GM12878 (cell line): ENCODE results near the gene RP2. TPM values are rescaled to one million over a fixed set of nuclear protein-coding genes. Genes with fewer than 3 reads are reported as not detected.

Experiments used
- ATAC-seq: fragments of 200-7000 bp; cut with Tn5 transposase; 3 replicates; pipeline ENCODE4 v1.9.1; 2020; ENCODE audit warnings: mild to moderate bottlenecking, moderate library complexity
- Bru-seq: library from RNA; stranded (reverse); fragments of 400-500 nt; gene quantifications from one replicate; lab custom pipeline; 2021; lab: Mats Ljungman, UMichigan
- BruChase-seq, 2 experiments: library from RNA; stranded (reverse); fragments of 400-500 nt; gene quantifications; one replicate each; lab custom pipeline; 2021; lab: Mats Ljungman, UMichigan
- BruUV-seq: library from RNA; stranded (reverse); fragments of 400-500 nt; replicated peaks from 2 replicates; lab custom pipeline; 2021; lab: Mats Ljungman, UMichigan
- CTCF ChIA-PET: fragments of 300-600 bp; sonication (Branson Sonifier 250); formaldehyde crosslinking; extraction: SDS; loops from one replicate; lab custom pipeline; 2021; ENCODE audit warnings: inconsistent platforms; lab: Yijun Ruan, JAX
- POLR2A ChIA-PET: fragments of 350-600 bp; formaldehyde crosslinking; extraction: SDS; loops from one replicate; lab custom pipeline; 2021; ENCODE audit warnings: inconsistent platforms; lab: Charles Lee
- RAD21 ChIA-PET: fragments of 300-600 bp; sonication (Branson Sonifier 250); formaldehyde crosslinking; loops from one replicate; lab custom pipeline; 2023; ENCODE audit warnings: antibody characterized with exemption; ENCODE audit not compliant: unreplicated experiment; lab: Charles Lee
- SMC1A ChIA-PET: fragments of 300-600 bp; sonication (Branson Sonifier 250); formaldehyde crosslinking; loops from one replicate; lab custom pipeline; 2023; ENCODE audit not compliant: unreplicated experiment, uncharacterized antibody; lab: Charles Lee
- DNase-seq: peaks from one replicate; pipeline ENCODE4 v3.0.0-alpha.2; 2011; ENCODE audit warnings: low read depth, low spot score
- FAIRE-seq: peaks from 3 replicates; lab custom pipeline; 2011; peaks lifted over from hg19 to GRCh38; lab: Jason Lieb, UNC
- H2AFZ ChIP-seq: 2 replicates; pipeline ENCODE4 v1.6.0; 2011; ENCODE audit warnings: low read depth, low read length, control low read depth; ENCODE audit not compliant: control insufficient read depth
- H3K27ac ChIP-seq: 2 replicates; pipeline ENCODE4 v1.5.1; 2011; ENCODE audit warnings: control low read depth; ENCODE audit not compliant: control insufficient read depth, insufficient read depth
- H3K27me3 ChIP-seq, 2 experiments: replicated peaks in 1 of 2; 2 replicates each; pipeline versions ENCODE4 v1.6.0 to v1.6.1; 2011; ENCODE audit warnings: low read length in 1 of 2; ENCODE audit not compliant: control insufficient read depth in 2 of 2, insufficient read depth in 2 of 2
- H3K36me3 ChIP-seq, 2 experiments: 2 replicates each; pipeline ENCODE4 v1.5.1; 2011; ENCODE audit warnings: low read length in 1 of 2; ENCODE audit not compliant: control insufficient read depth in 2 of 2, insufficient read depth in 2 of 2
- H3K4me1 ChIP-seq: 2 replicates; pipeline ENCODE4 v1.6.1; 2011; ENCODE audit warnings: mild to moderate bottlenecking, low read length, moderate library complexity, mixed read lengths; ENCODE audit not compliant: control insufficient read depth, insufficient read depth
- H3K4me2 ChIP-seq: 2 replicates; pipeline ENCODE4 v1.6.0; 2011; ENCODE audit warnings: control low read depth; ENCODE audit not compliant: control insufficient read depth, insufficient read depth
- H3K4me3 ChIP-seq: fragments of 200-600 bp; sonication (generic); 2 replicates; pipeline ENCODE4 v1.5.1; 2016
- H3K79me2 ChIP-seq: 2 replicates; pipeline ENCODE4 v1.6.0; 2011; ENCODE audit warnings: low read length; ENCODE audit not compliant: control insufficient read depth, insufficient read depth
- H3K9ac ChIP-seq: 2 replicates; pipeline ENCODE4 v1.8.0; 2011; ENCODE audit warnings: low read length, control low read depth, mixed read lengths; ENCODE audit not compliant: control insufficient read depth, insufficient read depth
- H3K9me3 ChIP-seq: replicated peaks from 3 replicates; pipeline ENCODE4 v1.5.1; 2011; ENCODE audit warnings: mild to moderate bottlenecking, low read length; ENCODE audit not compliant: control insufficient read depth, insufficient read depth
- H4K20me1 ChIP-seq: 2 replicates; pipeline ENCODE4 v1.6.0; 2011; ENCODE audit not compliant: control insufficient read depth, insufficient read depth
- CHD2 ChIP-seq: IDR thresholded peaks from 2 replicates; pipeline ENCODE4 v1.6.1; 2011; ENCODE audit warnings: low read depth, low read length, improper control_type of control experiment, borderline replicate concordance
- CREB1 ChIP-seq: IDR thresholded peaks from 2 replicates; pipeline ENCODE4 v1.6.1; 2012; ENCODE audit warnings: low read depth, mild to moderate bottlenecking, inconsistent platforms
- CTCF ChIP-seq, 3 experiments: IDR thresholded peaks in 2 of 3; conservative IDR thresholded peaks in 1 of 3; 2 replicates each; pipeline ENCODE4 v1.5.1; 2011; ENCODE audit warnings: low read depth in 3 of 3, low read length in 3 of 3, mild to moderate bottlenecking in 3 of 3, control low read depth in 2 of 3, moderate library complexity in 2 of 3, inconsistent platforms in 1 of 3, mixed read lengths in 1 of 3; ENCODE audit not compliant: control insufficient read depth in 2 of 3, insufficient read depth in 1 of 3; ENCODE audit errors: extremely low read depth in 1 of 3
- DPF2 ChIP-seq: fragments of 450-650 bp; IDR thresholded peaks from 2 replicates; pipeline ENCODE4 v1.6.1; 2017; ENCODE audit warnings: mild to moderate bottlenecking
- HDGF ChIP-seq: fragments of 450-650 bp; IDR thresholded peaks from 2 replicates; pipeline ENCODE4 v1.6.1; 2016; ENCODE audit warnings: antibody characterized with exemption
- IKZF1 ChIP-seq: fragments of 450-650 bp; conservative IDR thresholded peaks from 2 replicates; pipeline ENCODE4 v1.6.1; 2017; ENCODE audit warnings: antibody characterized with exemption, mild to moderate bottlenecking
- IRF4 ChIP-seq: IDR thresholded peaks from 2 replicates; pipeline ENCODE4 v1.6.1; 2011; ENCODE audit warnings: low read depth, low read length
- POLR2A ChIP-seq: IDR thresholded peaks from 2 replicates; pipeline ENCODE4 v1.6.1; 2011; ENCODE audit warnings: low read depth, mild to moderate bottlenecking, low read length
- POLR2AphosphoS5 ChIP-seq: IDR thresholded peaks from 2 replicates; pipeline ENCODE4 v1.6.1; 2011; ENCODE audit warnings: mild to moderate bottlenecking, low read length, inconsistent platforms
- SUZ12 ChIP-seq: fragments of 200-600 bp; sonication (generic); IDR thresholded peaks from one replicate; pipeline ENCODE4 v1.6.1; 2018; ENCODE audit warnings: antibody characterized with exemption, mild to moderate bottlenecking; ENCODE audit not compliant: unreplicated experiment
- TCF3 ChIP-seq: IDR thresholded peaks from 2 replicates; pipeline ENCODE4 v1.6.1; 2012; ENCODE audit warnings: low read depth, mild to moderate bottlenecking, low read length, borderline replicate concordance; ENCODE audit not compliant: insufficient read depth
- YBX1 ChIP-seq: fragments of 450-650 bp; IDR thresholded peaks from 2 replicates; pipeline ENCODE4 v1.6.1; 2016; ENCODE audit warnings: antibody characterized with exemption
- ZBTB40 ChIP-seq: fragments of 450-650 bp; IDR thresholded peaks from 2 replicates; pipeline ENCODE4 v1.6.1; 2016; ENCODE audit warnings: mild to moderate bottlenecking, moderate library complexity, borderline replicate concordance
- WGBS: methylation state at CpG from one replicate; pipeline ENCODE4 v1.1.6; 2016; ENCODE audit warnings: low lambda C conversion rate; ENCODE audit not compliant: insufficient replicate concordance, insufficient coverage; ENCODE audit errors: missing lambda C conversion rate; 5-methylcytosine and 5-hydroxymethylcytosine counted together
- in situ Hi-C: fragments of 300-500 bp; cut with MboI; formaldehyde crosslinking; loops from 9 replicates; pipeline ENCODE4 v1.14.3; 2018; ENCODE audit warnings: mixed read lengths
- intact Hi-C: fragments of 100-400 bp; cut with micrococcal nuclease; formaldehyde crosslinking; loops from one replicate; pipeline ENCODE4 v1.14.2; 2022; ENCODE audit not compliant: unreplicated experiment
- long read RNA-seq, 2 experiments: library from polyadenylated mRNA; unstranded; transcript quantifications; one replicate each; pipeline ENCODE4 v2.0.0, GENCODE V29; 2019 to 2020
- polyA minus RNA-seq, 3 experiments: library from RNA; depleted of rRNA, polyadenylated mRNA; stranded (reverse); fragments of >200 nt; gene quantifications; 2 replicates each; pipeline ENCODE4 v1.2.3, GENCODE V29; 2011
- polyA plus RNA-seq, 11 experiments: library from polyadenylated mRNA; depleted of rRNA in 4 of 11; unstranded in 6 of 11; stranded (reverse) in 5 of 11; fragments of >200 nt; fragmentation: Nextera tagmentation in 4 of 11; fragmentation: Illumina TruSeq in 1 of 11; extraction: Ambion mirVana in 4 of 11; extraction: Trizol in 1 of 11; gene quantifications; 1 replicate in 1 of 11; 2 replicates in 10 of 11; pipeline versions ENCODE4 v1.2.1 to v1.2.3, GENCODE V29; 2011 to 2016; ENCODE audit warnings: inconsistent platforms in 2 of 11, missing spikeins in 2 of 11, low read depth in 1 of 11
- total RNA-seq, 4 experiments: library from RNA; depleted of rRNA in 3 of 4; stranded (reverse); fragments of >200 nt in 3 of 4; fragmentation: Illumina TruSeq in 1 of 4; extraction: Trizol in 1 of 4; gene quantifications; 2 replicates each; pipeline versions ENCODE4 v1.2.1 to v1.2.3, GENCODE V29; 2013 to 2021

Gene RP2
- 7.4 and 8.3 TPM in 2 replicates for total RNA-seq (2013; cell fraction: nucleolus; rRNA removed)
- total RNA-seq (2014; rRNA removed): 5.5 and 7.3 TPM in 2 replicates
- 7.7 and 7.8 TPM in 2 replicates for total RNA-seq (2014; rRNA removed; fragmentation: Illumina TruSeq; extraction: Trizol)
- total RNA-seq (2021): 4.9 TPM in 2 replicates
- 2.9 TPM for polyA plus RNA-seq (2011; ENCODE audit: low read depth)
- polyA plus RNA-seq (2011; rRNA removed): 11.0 and 17.1 TPM in 2 replicates
- 4.1 and 4.3 TPM in 2 replicates for polyA plus RNA-seq (2011; cell fraction: cytosol; rRNA removed)
- 1.8 and 2.1 TPM in 2 replicates for polyA plus RNA-seq (2011; cell fraction: nucleus; rRNA removed)
- polyA plus RNA-seq (2012): 3.4 and 5.9 TPM in 2 replicates
- 6.3 and 8.8 TPM in 2 replicates for polyA plus RNA-seq (2014; fragmentation: Illumina TruSeq; extraction: Trizol)
- 1 to 10 TPM; 3.5 to 3.7 TPM for polyA plus RNA-seq (2014; fragmentation: Nextera tagmentation; extraction: Ambion mirVana)
- polyA plus RNA-seq (2014; rRNA removed): 4.8 and 6.5 TPM in 2 replicates
- 1 to 10 TPM; 5.6 to 5.7 TPM for polyA plus RNA-seq (2016; fragmentation: Nextera tagmentation; extraction: Ambion mirVana)
- polyA minus RNA-seq (2011; rRNA and poly(A)+ RNA removed): 7.7 and 9.8 TPM in 2 replicates
- polyA minus RNA-seq (2011; cell fraction: cytosol; rRNA and poly(A)+ RNA removed): 3.6 and 4.3 TPM in 2 replicates
- 2.5 and 5.0 TPM in 2 replicates for polyA minus RNA-seq (2011; cell fraction: nucleus; rRNA and poly(A)+ RNA removed)
- Bru-seq, nascent RNA: percentile 68 among the genes with signal in this experiment
- percentile 63 among the genes with signal in this experiment for BruChase-seq, experiment 1, labeled RNA remaining after a 6-hour chase
- percentile 71 among the genes with signal in this experiment for BruChase-seq, experiment 2, labeled RNA remaining after a 2-hour chase
- long read RNA-seq, experiment 1, partial matches to known transcripts: 0 of 2 reads
- long read RNA-seq, experiment 1, other reads (novel, unspliced or antisense): 0 of 2 reads
- long read RNA-seq, experiment 2, transcript RP2-201 (5 exons, 3,803 nt): major isoform, 6 of 12 reads
- long read RNA-seq, experiment 2, partial matches to known transcripts: 0 of 12 reads
- long read RNA-seq, experiment 2, other reads (novel, unspliced or antisense): 6 of 12 reads

- Histone ChIP-seq H4K20me1 (no peaks in the 10 kb centered on the region), H3K36me3 (no peaks in the 10 kb centered on the region), H3K27me3 (no peaks in the 10 kb centered on the region), H3K79me2 (peaks cover 4% of the 10 kb centered on the region), H3K4me3 (peak within 1 kb of the TSS; percentile 74), H3K4me1 (no peaks in the 10 kb centered on the region), H3K27ac (peak within 1 kb of the TSS; percentile 70), H2AFZ (peak within 1 kb of the TSS; percentile 70), H3K4me2 (peak within 1 kb of the TSS; percentile 51; the same call in 1 of the 2 replicates), H3K9ac (peak within 1 kb of the TSS; percentile 55), H3K9me3 (no peaks in the 10 kb centered on the region; the same call in 2 of the 3 replicates)
- ChIA-PET RAD21 (interaction anchor here (0.7 to 1.1 kb wide), 2 partner anchors 40 to 308 kb away, joined by 3 read pairs; partner anchors contain the start of gene RBM10), CTCF (no interaction called here), SMC1A (no interaction called here), POLR2A (interaction anchor here (1.4 to 3.2 kb wide), 2 partner anchors 11 to 308 kb away, joined by 7 to 9 read pairs; partner anchors contain the start of gene RBM10)
- peak; percentile 96 for ATAC-seq
- intact Hi-C loops (no loop called here), in situ Hi-C loops (no loop called here)
- DNase-seq: peak; percentile 71
- 41% methylated on average over 57 of the region's 71 CpGs for WGBS
- BruUV-seq: TSS peak; percentile 72
- peak; percentile 86 for FAIRE-seq
- no peak for TF ChIP-seq CTCF (IDR thresholded peaks at IDR 0.05 in 2 of 3, conservative IDR thresholded peaks at IDR 0.05 in 1 of 3; ENCODE audit: control insufficient read depth in 2 of 3, extremely low read depth in 1 of 3, insufficient read depth in 1 of 3, low read depth in 3 of 3, low read length in 3 of 3)
- no peak for TF ChIP-seq SUZ12
- peak; percentile 52; the same call in 1 of the 2 replicates for TF ChIP-seq CREB1
- TF ChIP-seq IRF4: no peak
- TF ChIP-seq TCF3: no peak
- peak; percentile 52; the same call in 1 of the 2 replicates for TF ChIP-seq POLR2AphosphoS5
- TF ChIP-seq HDGF: no peak
- peak; percentile 47; the same call in 1 of the 2 replicates for TF ChIP-seq IKZF1
- TF ChIP-seq CHD2: peak; percentile 71; the same call in 1 of the 2 replicates
- peak; percentile 45; the same call in 1 of the 2 replicates for TF ChIP-seq ZBTB40
- TF ChIP-seq YBX1: no peak
- peak; percentile 70 for TF ChIP-seq POLR2A
- TF ChIP-seq DPF2: peak; percentile 43; the same call in 1 of the 2 replicates
Measured at GRCh38 chrX:46836701-46837557, at the start of gene RP2. Gene RP2 (plus strand): TSS chrX:46837043. CDS start chrX:46837101, 58 bp downstream.
